Parathyroid adenoma (tissue), 2 donors: Measurements from ENCODE around the gene ZNF500.

Experiments used
- H2AFZ ChIP-seq: fragments of 300-600 bp; sonication (generic); one replicate; pipeline ENCODE4 v1.7.0; 2017; ENCODE audit warnings: antibody characterized with exemption, mild to moderate bottlenecking
- H3K27ac ChIP-seq: fragments of 300-600 bp; sonication (generic); one replicate; pipeline ENCODE4 v1.7.0; 2017
- H3K27me3 ChIP-seq: fragments of 300-600 bp; sonication (generic); one replicate; pipeline ENCODE4 v1.7.0; 2017; ENCODE audit warnings: low read length; ENCODE audit not compliant: control insufficient read depth, insufficient read depth
- H3K36me3 ChIP-seq: fragments of 300-600 bp; sonication (generic); one replicate; pipeline ENCODE4 v1.7.0; 2017; ENCODE audit warnings: low read length; ENCODE audit not compliant: control insufficient read depth, insufficient read depth
- H3K4me1 ChIP-seq: fragments of 300-600 bp; sonication (generic); one replicate; pipeline ENCODE4 v1.7.0; 2017; ENCODE audit warnings: control low read depth
- H3K4me2 ChIP-seq: fragments of 300-600 bp; sonication (generic); one replicate; pipeline ENCODE4 v1.7.0; 2017; ENCODE audit warnings: low read length
- H3K4me3 ChIP-seq: fragments of 300-600 bp; sonication (generic); one replicate; pipeline ENCODE4 v1.7.0; 2017; ENCODE audit warnings: low read depth, low read length
- H3K79me2 ChIP-seq: fragments of 300-600 bp; sonication (generic); one replicate; pipeline ENCODE4 v1.7.0; 2017; ENCODE audit warnings: control low read depth
- H3K9ac ChIP-seq: fragments of 300-600 bp; sonication (generic); one replicate; pipeline ENCODE4 v1.7.0; 2017; ENCODE audit warnings: mild to moderate bottlenecking
- H3K9me3 ChIP-seq: fragments of 300-600 bp; sonication (generic); one replicate; pipeline ENCODE4 v1.7.0; 2017; ENCODE audit warnings: low read length; ENCODE audit not compliant: control insufficient read depth
- TF ChIP-seq, protein P1 (sequence below): fragments of 300-600 bp; sonication (generic); IDR thresholded peaks from one replicate; pipeline ENCODE4 v1.7.0; 2017; ENCODE audit warnings: antibody characterized with exemption, mild to moderate bottlenecking
- donor health status: primary hyperparathyroidism.

The ZNF500 gene

DNA sequence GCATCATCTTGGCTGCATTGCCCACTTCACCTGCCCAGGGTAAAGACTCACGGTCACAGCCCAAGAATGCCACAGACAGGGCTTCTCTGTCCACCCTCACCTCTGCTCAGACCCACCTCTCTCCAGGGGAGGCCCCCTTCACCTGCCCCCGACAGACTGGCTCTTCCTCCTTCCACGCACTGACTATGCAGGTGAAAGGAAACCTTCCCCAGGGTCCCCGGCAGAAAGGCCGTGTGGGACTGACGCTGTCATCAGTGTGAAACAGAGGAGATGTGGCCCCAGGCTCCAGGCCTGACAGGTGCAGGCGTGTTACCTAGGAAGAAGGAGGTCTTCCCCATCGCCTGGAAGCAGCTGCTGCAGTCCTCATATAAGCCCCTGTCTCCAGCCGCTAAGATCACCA, 44.8 kb upstream of the ZNF500 start:
- Histone ChIP-seq H3K9ac (no peak overlapping the region), H3K27me3 (no peaks in the 10 kb centered on the region), H2AFZ (no peak overlapping the region), H3K4me2 (no peak overlapping the region), H3K4me1 (peaks cover 16% of the 10 kb centered on the region), H3K4me3 (no peak overlapping the region), H3K79me2 (no peaks in the 10 kb centered on the region), H3K36me3 (no peaks in the 10 kb centered on the region), H3K9me3 (no peaks in the 10 kb centered on the region), H3K27ac (no peak overlapping the region)
- TF ChIP-seq, protein P1, sequence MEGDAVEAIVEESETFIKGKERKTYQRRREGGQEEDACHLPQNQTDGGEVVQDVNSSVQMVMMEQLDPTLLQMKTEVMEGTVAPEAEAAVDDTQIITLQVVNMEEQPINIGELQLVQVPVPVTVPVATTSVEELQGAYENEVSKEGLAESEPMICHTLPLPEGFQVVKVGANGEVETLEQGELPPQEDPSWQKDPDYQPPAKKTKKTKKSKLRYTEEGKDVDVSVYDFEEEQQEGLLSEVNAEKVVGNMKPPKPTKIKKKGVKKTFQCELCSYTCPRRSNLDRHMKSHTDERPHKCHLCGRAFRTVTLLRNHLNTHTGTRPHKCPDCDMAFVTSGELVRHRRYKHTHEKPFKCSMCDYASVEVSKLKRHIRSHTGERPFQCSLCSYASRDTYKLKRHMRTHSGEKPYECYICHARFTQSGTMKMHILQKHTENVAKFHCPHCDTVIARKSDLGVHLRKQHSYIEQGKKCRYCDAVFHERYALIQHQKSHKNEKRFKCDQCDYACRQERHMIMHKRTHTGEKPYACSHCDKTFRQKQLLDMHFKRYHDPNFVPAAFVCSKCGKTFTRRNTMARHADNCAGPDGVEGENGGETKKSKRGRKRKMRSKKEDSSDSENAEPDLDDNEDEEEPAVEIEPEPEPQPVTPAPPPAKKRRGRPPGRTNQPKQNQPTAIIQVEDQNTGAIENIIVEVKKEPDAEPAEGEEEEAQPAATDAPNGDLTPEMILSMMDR: no peak

DNA sequence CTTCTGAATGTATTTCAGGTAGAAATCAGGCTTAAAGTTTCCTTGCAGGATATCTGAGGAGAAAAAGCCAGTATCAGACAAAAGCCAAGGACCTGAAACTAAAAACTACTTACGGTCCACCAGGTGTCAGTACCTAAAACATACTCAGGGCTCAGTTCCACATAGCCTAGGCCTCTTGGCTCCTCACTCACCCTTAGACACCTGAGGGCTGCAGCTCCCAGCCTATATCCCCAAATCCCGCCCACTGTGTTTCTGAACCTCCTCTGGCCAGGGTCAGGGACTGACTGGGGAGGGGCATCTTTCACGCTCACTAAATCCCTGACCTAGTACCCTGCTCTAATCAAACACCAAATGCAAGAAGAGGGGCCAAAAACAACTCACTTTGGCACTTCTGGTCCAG, 44.3 kb upstream of the ZNF500 start:
- no peak overlapping the region for H3K4me2 ChIP-seq
- no peak overlapping the region for H3K27ac ChIP-seq
- H3K4me1 ChIP-seq: peaks cover 16% of the 10 kb centered on the region
- TF ChIP-seq, protein P1: no peak
- no peaks in the 10 kb centered on the region for H3K27me3 ChIP-seq
- H3K9ac ChIP-seq: no peak overlapping the region
- H2AFZ ChIP-seq: no peak overlapping the region
- no peaks in the 10 kb centered on the region for H3K79me2 ChIP-seq
- H3K4me3 ChIP-seq: no peak overlapping the region
- no peaks in the 10 kb centered on the region for H3K36me3 ChIP-seq
- H3K9me3 ChIP-seq: no peaks in the 10 kb centered on the region

DNA sequence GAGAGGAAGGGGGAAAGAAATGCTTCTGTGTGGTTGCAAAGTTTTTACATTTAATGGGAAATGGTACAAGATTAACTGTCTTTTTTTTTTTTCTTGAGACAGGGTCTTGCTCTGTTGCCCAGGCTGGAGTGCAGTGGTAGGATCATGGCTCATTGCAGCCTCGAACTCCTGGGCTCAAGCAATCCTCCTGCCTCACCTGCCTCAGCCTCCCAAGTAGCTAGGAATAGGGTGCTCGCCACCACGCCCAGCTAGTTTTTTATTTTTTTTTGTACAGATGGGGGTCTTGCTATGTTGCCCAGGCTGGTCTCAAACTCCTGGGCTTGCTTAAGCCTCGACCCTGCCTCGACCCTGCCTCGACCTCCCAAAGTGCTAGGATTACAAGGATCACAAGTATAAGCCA, 39.3 kb upstream of the ZNF500 start:
- Histone ChIP-seq H2AFZ (no peak overlapping the region), H3K9me3 (no peaks in the 10 kb centered on the region), H3K9ac (no peak overlapping the region), H3K4me3 (no peak overlapping the region), H3K4me1 (peaks cover 9% of the 10 kb centered on the region), H3K27me3 (no peaks in the 10 kb centered on the region), H3K79me2 (no peaks in the 10 kb centered on the region), H3K4me2 (no peak overlapping the region), H3K27ac (no peak overlapping the region), H3K36me3 (no peaks in the 10 kb centered on the region)
- TF ChIP-seq, protein P1: no peak

DNA sequence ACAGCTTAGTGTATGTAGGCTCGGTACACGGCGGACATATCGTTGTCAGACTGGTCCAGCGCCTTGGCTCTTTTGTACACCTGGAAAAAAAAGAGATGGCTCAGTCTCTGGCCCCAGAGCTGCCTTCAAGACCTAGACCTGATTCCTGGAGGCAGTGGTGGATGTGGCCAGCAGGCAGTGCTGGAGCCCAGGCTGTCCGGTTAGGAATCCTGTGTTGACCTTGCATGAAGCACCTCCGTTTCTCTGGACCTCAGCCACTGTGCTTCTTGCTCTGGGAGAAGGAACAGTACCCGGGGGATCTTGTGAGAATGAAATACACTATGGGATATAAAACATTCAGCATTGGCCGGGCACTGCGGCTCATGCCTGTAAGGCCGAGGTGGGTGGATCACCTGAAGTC, 38.3 kb upstream of the ZNF500 start:
- no peak overlapping the region for H2AFZ ChIP-seq
- H3K4me1 ChIP-seq: peaks cover 10% of the 10 kb centered on the region
- no peaks in the 10 kb centered on the region for H3K79me2 ChIP-seq
- no peak overlapping the region for H3K27ac ChIP-seq
- no peaks in the 10 kb centered on the region for H3K9me3 ChIP-seq
- no peak overlapping the region for H3K4me3 ChIP-seq
- H3K36me3 ChIP-seq: no peaks in the 10 kb centered on the region
- no peak overlapping the region for H3K4me2 ChIP-seq
- TF ChIP-seq, protein P1: no peak
- H3K27me3 ChIP-seq: no peaks in the 10 kb centered on the region
- no peak overlapping the region for H3K9ac ChIP-seq

DNA sequence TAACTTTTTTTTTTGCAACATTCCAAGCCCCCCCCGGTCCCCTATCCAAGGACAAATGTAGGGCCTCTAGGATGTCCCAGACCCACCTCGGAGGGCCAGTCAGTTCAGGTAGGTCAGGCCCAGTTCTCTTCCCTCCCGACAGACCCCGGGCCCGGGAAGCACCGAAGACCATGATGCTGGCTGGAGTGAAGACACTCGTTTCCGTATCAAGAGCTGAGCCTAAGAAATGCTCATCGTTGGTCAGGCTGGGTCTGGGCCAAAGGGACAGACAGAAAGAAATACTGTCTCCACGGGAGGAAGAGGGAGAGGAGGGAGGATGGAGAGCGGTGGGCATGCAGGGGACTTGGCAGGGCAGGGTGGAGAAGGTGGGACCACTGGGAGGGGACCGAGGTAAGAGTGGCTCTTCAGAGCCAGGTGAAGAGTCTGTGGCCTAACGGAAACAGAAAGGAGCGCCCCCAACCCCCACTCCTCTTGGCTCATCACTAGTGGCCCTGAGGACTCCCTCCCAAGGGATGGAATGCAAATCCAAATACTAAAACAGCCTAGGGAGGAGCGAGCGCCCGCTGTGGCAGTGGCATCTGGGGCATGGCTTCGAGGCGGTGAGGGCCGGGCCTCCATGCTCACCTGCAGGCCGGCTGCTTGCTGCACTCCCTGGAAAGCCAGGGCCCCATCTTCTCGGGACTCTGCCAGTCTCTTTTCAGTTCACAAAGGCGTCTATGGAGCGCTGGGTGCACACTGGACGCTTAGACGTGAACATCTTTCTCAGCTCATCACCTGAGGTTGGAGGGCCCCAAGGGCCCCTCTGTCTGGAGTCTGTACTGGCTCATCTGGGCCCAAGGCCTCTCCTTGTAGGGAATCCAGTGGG, 37.2 kb upstream of the ZNF500 start:
- Histone ChIP-seq H3K9ac (no peak overlapping the region), H3K4me2 (no peak overlapping the region), H3K36me3 (no peaks in the 10 kb centered on the region), H3K4me1 (peaks cover 10% of the 10 kb centered on the region), H3K27me3 (no peaks in the 10 kb centered on the region), H2AFZ (no peak overlapping the region), H3K9me3 (no peaks in the 10 kb centered on the region), H3K4me3 (no peak overlapping the region), H3K79me2 (no peaks in the 10 kb centered on the region), H3K27ac (no peak overlapping the region)
- TF ChIP-seq, protein P1: no peak
